NCI-H2171 (cell line): ENCODE results near the gene RMRP.

Experiments used
- DNase-seq: peaks from one replicate; lab custom pipeline; 2025; lab: John Stamatoyannopoulos, UW

RMRP gene

DNA sequence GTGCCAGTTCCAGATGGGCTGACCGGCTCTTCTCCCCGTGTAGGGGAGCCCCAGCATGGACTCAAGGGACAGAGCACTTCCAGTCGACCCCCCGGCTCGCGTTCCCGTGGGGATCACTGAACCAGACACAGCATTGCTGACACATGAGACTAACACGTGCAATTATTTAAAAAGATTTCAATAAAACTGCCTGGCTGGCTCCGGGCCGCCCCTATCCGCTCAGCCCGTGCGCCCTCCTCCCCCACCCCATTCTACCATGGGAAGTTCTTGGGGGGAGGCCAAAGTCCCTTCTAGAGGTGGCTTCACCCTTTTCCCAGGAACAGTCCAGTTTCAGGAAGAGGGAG, 48.0 kb downstream of the RMRP start:
- no peak for DNase-seq

DNA sequence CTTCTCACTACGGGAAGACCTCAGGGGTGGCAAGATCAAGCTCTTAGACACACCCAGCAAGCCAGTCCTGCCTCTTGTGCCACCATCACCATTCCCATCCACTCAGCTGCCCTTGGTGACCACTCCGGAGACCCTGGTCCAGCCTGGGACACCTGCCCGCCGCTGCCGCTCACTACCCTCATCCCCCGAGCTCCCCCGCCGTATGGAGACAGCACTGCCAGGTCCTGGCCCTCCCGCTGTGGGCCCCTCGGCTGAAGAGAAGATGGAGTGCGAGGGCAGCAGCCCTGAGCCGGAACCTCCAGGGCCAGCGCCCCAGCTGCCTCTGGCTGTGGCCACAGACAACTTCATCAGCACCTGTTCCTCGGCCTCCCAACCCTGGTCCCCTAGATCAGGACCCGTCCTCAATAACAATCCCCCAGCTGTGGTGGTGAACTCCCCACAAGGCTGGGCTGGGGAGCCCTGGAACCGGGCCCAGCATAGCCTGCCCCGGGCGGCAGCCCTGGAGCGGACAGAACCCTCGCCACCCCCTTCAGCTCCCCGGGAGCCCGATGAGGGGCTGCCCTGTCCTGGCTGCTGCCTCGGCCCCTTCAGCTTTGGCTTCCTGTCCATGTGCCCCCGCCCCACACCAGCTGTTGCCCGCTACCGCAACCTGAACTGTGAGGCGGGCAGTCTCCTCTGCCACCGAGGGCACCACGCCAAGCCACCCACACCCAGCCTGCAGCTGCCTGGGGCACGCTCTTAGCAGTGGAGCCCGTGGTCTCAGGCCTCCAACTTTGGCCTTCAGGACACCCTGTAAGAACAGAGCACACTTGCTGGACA, 48.6 kb downstream of the RMRP start:
- DNase-seq, result no peak

DNA sequence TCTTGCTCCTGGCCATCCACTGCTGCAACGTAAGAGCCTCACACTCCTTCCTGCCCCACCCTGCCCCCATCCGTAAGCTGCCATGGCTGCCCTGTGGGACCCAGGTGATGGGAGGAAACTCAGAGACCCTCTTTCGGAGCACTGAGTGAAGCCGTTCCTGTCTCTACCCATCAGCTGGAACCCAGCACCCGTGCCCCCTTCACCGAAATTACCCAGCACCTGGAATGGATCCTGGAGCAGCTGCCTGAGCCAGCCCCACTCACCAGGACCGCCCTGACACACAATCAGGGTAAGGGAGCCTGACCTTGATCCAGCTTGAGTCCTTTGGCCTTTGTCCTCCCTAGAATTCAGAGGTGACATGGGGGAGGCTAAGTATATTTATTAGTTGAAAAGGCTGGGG, 49.6 kb downstream of the RMRP start:
- DNase-seq, result no peak
